ENCODE measurements around the gene UBE2J1. TPM values are rescaled to one million over a fixed set of nuclear protein-coding genes. Genes with fewer than 3 reads are reported as not detected.
"Not testable (repeated sequence)": the region's sequence is repeated elsewhere in the genome, so short reads cannot be mapped to it uniquely, and the experiment has no call there.

The UBE2J1 gene
- total RNA-seq, 1 donor from 2014 or later = 64.0 TPM

- not testable (repeated sequence) for DNase-seq (ENCODE audit: low spot score in 2 of 2); FAIRE-seq
Measured at GRCh38 chr6:89295116-89295515, 57.4 kb downstream of the UBE2J1 start.

DNA sequence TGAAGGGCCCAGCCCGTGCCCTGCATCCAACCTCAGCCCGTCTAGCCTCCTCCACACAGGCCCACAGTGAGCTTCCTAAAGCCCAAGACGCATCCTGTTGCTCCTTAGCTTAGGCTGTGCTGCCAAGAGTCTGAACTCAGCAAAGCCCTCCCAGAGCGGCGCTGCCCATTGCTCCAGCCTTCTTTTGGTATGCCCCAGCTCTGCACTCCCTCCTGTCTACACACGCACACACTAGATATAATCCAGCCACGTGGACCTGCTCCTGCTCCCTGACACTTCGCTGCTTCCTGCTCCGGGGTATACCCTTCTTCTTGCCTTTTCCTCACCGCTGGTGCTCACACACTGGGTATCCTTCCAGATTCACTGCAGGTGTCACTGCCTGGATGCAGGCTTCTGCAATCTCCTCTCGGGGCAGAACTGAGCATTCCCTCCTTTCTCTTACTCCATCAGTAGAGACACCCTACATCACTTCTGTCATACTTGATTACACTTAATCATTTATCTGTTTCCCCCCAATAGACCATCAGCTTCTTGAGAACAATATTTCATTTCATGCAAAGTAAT is 61.2 kb downstream of the UBE2J1 start:
- no peak for DNase-seq (ENCODE audit: low spot score in 2 of 2)
- no peak for FAIRE-seq

- FAIRE-seq (no peak), DNase-seq (ENCODE audit: low spot score in 2 of 2) (no peak)
Measured at GRCh38 chr6:89290401-89291155, 61.9 kb downstream of the UBE2J1 start.

DNA sequence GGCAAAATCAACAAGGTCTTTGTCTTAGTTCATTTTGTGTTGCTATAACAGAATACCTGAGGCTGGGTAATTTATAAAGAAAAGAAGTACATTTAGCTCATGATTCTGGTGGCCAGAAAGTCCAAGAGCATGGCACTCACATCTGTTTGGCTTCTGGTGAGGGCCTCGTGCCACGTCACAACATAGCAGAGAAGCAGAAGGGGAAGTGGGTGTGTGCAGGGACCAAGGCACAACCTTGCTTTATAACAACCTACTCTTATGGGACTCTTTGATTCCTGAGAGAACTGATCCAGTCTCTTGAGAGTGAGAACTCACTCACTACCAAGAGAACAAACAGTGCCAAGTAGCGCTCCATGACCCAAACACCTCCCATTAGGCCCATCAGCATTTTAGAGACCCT is 62.8 kb downstream of the UBE2J1 start:
- FAIRE-seq = no peak
- no peak for DNase-seq (ENCODE audit: low spot score in 2 of 2)

- DNase-seq (ENCODE audit: low spot score in 2 of 2) (no peak), FAIRE-seq (no peak)
Measured at GRCh38 chr6:89287351-89288028, 65.0 kb downstream of the UBE2J1 start.

DNA sequence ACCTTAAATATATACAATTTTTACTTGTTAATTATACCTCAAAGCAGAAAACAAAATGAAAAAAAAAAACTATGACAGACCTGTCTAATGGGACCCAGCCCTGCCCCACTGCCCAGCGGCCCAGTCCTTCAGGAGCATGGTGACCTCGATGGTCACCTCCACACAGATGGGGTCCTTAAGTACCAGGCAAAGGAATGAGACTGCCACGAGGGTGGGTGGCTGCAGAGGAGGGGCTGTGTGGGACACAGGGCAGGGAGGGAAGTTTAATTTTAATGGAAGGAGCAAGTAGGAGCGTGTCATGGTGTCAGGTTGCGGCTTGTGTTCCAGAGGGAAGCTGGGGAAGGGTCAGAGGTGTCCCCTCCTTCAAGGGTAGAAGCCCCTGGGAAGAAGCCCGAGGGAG is 66.0 kb downstream of the UBE2J1 start:
- DNase-seq (ENCODE audit: low spot score in 2 of 2) = no peak
- FAIRE-seq = no peak

GRCh38 chr6:89284963-89285735 is 67.4 kb downstream of the UBE2J1 start:
- DNase-seq (ENCODE audit: low spot score in 2 of 2) (no peak), FAIRE-seq (no peak)

- DNase-seq (ENCODE audit: low spot score in 2 of 2) = no peak
- FAIRE-seq = no peak
Measured at GRCh38 chr6:89284081-89284480, 68.4 kb downstream of the UBE2J1 start.

GRCh38 chr6:89282749-89283148 is 69.8 kb downstream of the UBE2J1 start:
- FAIRE-seq = no peak
- DNase-seq (ENCODE audit: low spot score in 2 of 2) = no peak

DNA sequence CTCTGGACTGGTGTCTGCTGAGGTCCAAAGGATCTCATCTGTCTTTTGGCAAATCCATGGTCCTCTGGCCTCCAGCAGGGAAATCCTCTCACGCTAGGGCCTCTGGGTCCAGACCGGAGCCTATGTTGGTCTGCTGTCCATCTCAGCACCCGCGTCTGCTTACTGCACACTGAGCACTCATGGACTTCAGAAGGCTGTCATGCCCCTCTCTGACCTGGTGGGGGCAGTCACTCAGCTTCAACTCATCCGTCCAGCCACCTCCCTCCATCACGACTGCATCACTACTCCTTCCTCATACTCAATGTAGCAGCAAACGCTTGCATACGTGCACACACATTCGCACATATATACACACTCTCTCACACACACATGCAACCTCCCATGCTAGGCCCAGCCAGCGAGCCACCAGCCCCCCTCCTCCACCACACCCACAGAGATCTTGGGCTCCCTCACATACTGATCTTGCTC is 70.7 kb downstream of the UBE2J1 start:
- no peak for DNase-seq (ENCODE audit: low spot score in 2 of 2)
- no peak for FAIRE-seq

GRCh38 chr6:89278956-89279355 is 73.6 kb downstream of the UBE2J1 start:
- FAIRE-seq = no peak
- no peak for DNase-seq (ENCODE audit: low spot score in 2 of 2)

Other genes starting within 250 kb of the UBE2J1 start
- 36.7 TPM for gene SRSF12, start 234.7 kb downstream of the UBE2J1 start, total RNA-seq
- gene PM20D2, start 206.7 kb downstream of the UBE2J1 start, total RNA-seq = 19.6 TPM
- not detected for gene GABRR1, start 135.4 kb downstream of the UBE2J1 start, total RNA-seq
- gene GABRR2, start 37.4 kb downstream of the UBE2J1 start, total RNA-seq = under 0.01 TPM
- 103 TPM for gene RRAGD, start 59.6 kb upstream of the UBE2J1 start, total RNA-seq
- gene ANKRD6, start 80.4 kb upstream of the UBE2J1 start, total RNA-seq = 28.9 TPM

Data from frontal cortex (tissue), 4 donors.